HEK293 (cell line): ENCODE measurements around the gene SPESP1.

Experiments
- ZNF473 ChIP-seq: fragments of 450-650 bp; formaldehyde crosslinking; IDR thresholded peaks from 2 replicates; pipeline ENCODE4 v1.5.1; 2017; ENCODE audit warnings: missing biosample characterization, missing genetic modification characterization
- ZNF514 ChIP-seq: fragments of 450-650 bp; formaldehyde crosslinking; IDR thresholded peaks from 2 replicates; pipeline ENCODE4 v1.5.1; 2016; ENCODE audit warnings: missing biosample characterization, missing genetic modification characterization
- ZNF664 ChIP-seq: fragments of 450-650 bp; formaldehyde crosslinking; IDR thresholded peaks from 2 replicates; pipeline ENCODE4 v1.5.1; 2016; ENCODE audit warnings: missing biosample characterization, missing genetic modification characterization
- ZNF777 ChIP-seq: fragments of 450-650 bp; formaldehyde crosslinking; IDR thresholded peaks from 2 replicates; pipeline ENCODE4 v1.5.1; 2017; ENCODE audit warnings: missing biosample characterization, missing genetic modification characterization, borderline replicate concordance
- TF ChIP-seq, protein P1 (sequence below): fragments of 450-650 bp; formaldehyde crosslinking; IDR thresholded peaks from 2 replicates; pipeline ENCODE4 v1.5.1; 2017; ENCODE audit warnings: missing biosample characterization, missing genetic modification characterization
- TF ChIP-seq, protein P2 (sequence below): fragments of 450-650 bp; formaldehyde crosslinking; IDR thresholded peaks from 2 replicates; pipeline ENCODE4 v1.5.1; 2016; ENCODE audit warnings: missing biosample characterization, missing genetic modification characterization
- TF ChIP-seq, protein P3 (sequence below): fragments of 450-650 bp; formaldehyde crosslinking; IDR thresholded peaks from 2 replicates; pipeline ENCODE4 v1.5.1; 2016; ENCODE audit warnings: missing biosample characterization, missing genetic modification characterization
- TF ChIP-seq, protein P4 (sequence below): fragments of 450-650 bp; formaldehyde crosslinking; IDR thresholded peaks from 2 replicates; pipeline ENCODE4 v1.5.1; 2016; ENCODE audit warnings: missing biosample characterization, missing genetic modification characterization

DNA sequence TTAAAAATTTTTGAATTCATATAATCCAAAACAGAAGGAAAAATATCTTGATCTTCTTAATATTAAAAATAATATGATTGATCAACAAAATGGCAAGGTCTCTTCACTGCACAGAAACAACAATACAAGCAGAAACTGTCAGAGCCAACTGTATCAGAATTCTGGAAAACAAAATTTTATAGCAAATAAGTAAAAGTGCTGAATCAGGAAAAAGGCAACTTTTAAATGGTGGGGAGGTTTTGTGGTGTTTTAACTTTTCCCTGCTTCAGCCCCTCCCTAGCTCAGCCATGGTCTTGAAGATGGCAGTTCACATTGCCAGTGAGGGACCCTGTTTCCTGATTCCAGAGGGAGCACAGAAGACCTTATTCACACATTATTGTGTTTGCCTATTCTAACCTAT, 37.6 kb downstream of the SPESP1 start:
- TF ChIP-seq, protein P1, sequence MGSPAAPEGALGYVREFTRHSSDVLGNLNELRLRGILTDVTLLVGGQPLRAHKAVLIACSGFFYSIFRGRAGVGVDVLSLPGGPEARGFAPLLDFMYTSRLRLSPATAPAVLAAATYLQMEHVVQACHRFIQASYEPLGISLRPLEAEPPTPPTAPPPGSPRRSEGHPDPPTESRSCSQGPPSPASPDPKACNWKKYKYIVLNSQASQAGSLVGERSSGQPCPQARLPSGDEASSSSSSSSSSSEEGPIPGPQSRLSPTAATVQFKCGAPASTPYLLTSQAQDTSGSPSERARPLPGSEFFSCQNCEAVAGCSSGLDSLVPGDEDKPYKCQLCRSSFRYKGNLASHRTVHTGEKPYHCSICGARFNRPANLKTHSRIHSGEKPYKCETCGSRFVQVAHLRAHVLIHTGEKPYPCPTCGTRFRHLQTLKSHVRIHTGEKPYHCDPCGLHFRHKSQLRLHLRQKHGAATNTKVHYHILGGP: no peak
- TF ChIP-seq, protein P2, sequence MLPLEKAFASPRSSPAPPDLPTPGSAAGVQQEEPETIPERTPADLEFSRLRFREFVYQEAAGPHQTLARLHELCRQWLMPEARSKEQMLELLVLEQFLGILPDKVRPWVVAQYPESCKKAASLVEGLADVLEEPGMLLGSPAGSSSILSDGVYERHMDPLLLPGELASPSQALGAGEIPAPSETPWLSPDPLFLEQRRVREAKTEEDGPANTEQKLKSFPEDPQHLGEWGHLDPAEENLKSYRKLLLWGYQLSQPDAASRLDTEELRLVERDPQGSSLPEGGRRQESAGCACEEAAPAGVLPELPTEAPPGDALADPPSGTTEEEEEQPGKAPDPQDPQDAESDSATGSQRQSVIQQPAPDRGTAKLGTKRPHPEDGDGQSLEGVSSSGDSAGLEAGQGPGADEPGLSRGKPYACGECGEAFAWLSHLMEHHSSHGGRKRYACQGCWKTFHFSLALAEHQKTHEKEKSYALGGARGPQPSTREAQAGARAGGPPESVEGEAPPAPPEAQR (tag by site-specific recombination): no peak
- TF ChIP-seq ZNF664 (tag by site-specific recombination) (no peak), ZNF777 (tag by site-specific recombination) (no peak), ZNF514 (no peak), ZNF473 (tag by site-specific recombination) (no peak)
- TF ChIP-seq, protein P3, sequence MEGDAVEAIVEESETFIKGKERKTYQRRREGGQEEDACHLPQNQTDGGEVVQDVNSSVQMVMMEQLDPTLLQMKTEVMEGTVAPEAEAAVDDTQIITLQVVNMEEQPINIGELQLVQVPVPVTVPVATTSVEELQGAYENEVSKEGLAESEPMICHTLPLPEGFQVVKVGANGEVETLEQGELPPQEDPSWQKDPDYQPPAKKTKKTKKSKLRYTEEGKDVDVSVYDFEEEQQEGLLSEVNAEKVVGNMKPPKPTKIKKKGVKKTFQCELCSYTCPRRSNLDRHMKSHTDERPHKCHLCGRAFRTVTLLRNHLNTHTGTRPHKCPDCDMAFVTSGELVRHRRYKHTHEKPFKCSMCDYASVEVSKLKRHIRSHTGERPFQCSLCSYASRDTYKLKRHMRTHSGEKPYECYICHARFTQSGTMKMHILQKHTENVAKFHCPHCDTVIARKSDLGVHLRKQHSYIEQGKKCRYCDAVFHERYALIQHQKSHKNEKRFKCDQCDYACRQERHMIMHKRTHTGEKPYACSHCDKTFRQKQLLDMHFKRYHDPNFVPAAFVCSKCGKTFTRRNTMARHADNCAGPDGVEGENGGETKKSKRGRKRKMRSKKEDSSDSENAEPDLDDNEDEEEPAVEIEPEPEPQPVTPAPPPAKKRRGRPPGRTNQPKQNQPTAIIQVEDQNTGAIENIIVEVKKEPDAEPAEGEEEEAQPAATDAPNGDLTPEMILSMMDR (tag by site-specific recombination): no peak
- TF ChIP-seq, protein P4, sequence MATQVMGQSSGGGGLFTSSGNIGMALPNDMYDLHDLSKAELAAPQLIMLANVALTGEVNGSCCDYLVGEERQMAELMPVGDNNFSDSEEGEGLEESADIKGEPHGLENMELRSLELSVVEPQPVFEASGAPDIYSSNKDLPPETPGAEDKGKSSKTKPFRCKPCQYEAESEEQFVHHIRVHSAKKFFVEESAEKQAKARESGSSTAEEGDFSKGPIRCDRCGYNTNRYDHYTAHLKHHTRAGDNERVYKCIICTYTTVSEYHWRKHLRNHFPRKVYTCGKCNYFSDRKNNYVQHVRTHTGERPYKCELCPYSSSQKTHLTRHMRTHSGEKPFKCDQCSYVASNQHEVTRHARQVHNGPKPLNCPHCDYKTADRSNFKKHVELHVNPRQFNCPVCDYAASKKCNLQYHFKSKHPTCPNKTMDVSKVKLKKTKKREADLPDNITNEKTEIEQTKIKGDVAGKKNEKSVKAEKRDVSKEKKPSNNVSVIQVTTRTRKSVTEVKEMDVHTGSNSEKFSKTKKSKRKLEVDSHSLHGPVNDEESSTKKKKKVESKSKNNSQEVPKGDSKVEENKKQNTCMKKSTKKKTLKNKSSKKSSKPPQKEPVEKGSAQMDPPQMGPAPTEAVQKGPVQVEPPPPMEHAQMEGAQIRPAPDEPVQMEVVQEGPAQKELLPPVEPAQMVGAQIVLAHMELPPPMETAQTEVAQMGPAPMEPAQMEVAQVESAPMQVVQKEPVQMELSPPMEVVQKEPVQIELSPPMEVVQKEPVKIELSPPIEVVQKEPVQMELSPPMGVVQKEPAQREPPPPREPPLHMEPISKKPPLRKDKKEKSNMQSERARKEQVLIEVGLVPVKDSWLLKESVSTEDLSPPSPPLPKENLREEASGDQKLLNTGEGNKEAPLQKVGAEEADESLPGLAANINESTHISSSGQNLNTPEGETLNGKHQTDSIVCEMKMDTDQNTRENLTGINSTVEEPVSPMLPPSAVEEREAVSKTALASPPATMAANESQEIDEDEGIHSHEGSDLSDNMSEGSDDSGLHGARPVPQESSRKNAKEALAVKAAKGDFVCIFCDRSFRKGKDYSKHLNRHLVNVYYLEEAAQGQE (tag by site-specific recombination): no peak
